Globus pallidus (tissue), 1 donor: ENCODE measurements around the gene LRRC2.
"Not testable (repeated sequence)": the region's sequence is repeated elsewhere in the genome, so short reads cannot be mapped to it uniquely, and the experiment has no call there.

Experiments
- DNase-seq: peaks from one replicate; pipeline ENCODE4 v3.0.0-alpha.2; 2015; ENCODE audit warnings: low spot score

LRRC2 gene, protein sequence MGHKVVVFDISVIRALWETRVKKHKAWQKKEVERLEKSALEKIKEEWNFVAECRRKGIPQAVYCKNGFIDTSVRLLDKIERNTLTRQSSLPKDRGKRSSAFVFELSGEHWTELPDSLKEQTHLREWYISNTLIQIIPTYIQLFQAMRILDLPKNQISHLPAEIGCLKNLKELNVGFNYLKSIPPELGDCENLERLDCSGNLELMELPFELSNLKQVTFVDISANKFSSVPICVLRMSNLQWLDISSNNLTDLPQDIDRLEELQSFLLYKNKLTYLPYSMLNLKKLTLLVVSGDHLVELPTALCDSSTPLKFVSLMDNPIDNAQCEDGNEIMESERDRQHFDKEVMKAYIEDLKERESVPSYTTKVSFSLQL

DNA sequence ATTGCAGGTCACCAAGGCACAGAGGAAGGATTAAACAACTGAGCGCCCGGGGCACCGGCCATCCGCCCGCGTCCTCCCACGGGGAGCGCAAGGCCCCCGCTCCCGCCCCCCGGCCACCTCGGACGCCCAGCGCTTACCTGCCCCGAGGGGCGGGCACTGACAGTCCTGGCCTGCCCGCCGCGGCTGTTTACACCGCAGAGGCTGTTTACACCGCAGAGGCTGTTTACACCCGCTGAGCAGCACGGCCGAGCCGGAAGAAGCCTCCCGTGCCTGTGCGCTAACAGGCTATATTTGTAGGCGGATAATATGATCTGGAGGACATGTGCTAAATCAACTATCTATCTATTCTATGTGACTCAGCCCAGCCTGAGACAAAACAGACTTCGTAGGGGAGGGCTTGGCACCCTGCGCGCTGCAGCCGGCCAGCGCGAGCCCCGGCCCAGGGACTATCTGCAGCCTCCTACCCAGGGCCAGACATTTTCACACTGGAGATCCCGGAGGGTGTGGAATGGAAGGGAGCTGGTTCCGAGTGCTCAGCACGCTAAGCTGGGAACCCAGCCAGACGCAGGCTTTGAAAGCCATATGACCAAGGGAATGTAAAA is at the start of gene LRRC2:
LRRC2 (minus strand) TSS at position 263 of the 602 bp plus-strand sequence. CDS start 14,711 bp downstream, outside the sequence.
- no peak for DNase-seq

DNA sequence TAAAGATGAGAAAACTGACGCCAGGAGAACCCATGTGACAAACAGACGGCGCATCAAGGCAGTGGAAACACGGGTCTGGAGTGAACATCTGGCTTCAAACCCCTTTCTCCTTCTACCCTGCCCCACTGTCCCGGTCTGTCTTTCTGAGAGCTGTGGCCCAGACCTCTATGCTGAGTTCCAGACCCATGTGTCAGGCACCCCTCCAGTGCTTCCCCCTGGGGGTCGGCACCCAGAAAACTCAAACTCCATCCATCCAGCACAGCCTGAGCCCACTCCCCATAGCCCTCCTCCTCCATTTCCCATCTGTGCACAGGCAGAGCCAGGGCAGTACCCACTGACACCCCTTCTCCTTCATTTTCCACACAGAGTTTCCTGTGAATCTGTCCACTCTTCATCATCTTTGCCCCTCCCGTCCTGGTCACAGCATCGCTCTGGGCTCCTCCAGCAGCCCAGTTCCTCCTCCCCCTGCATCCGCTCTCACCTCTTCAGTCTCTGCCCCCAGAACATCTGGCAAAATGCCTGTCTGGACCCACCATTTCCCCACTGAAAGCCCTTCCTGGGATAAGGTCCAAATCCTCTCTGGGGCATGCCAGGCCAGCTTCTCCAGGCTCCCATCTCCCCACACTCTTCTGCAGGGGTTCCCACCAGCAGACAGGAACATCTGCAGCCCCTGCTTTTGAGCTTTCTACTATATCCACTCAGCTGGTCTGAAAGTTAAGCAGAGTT is 49.1 kb upstream of the LRRC2 start:
- DNase-seq = no peak

DNA sequence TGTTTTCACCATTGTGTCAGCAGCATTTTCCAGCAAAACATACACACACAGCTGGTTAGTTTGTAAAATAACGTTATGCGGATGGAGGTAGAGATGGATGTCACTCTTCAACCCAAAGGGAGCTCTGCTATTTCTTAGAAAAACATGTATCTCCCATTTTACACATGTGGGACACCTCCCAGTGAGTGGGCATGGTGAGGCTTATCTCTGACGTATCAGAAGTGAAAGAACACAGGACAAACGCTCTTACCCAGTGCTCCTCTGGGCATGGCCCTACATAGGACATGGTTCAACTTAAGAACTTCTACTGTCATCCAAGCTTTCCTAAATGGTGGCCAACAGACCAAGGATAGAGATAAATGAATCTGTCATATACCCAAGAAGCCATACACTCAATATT is 48.3 kb upstream of the LRRC2 start:
- DNase-seq = no peak

DNA sequence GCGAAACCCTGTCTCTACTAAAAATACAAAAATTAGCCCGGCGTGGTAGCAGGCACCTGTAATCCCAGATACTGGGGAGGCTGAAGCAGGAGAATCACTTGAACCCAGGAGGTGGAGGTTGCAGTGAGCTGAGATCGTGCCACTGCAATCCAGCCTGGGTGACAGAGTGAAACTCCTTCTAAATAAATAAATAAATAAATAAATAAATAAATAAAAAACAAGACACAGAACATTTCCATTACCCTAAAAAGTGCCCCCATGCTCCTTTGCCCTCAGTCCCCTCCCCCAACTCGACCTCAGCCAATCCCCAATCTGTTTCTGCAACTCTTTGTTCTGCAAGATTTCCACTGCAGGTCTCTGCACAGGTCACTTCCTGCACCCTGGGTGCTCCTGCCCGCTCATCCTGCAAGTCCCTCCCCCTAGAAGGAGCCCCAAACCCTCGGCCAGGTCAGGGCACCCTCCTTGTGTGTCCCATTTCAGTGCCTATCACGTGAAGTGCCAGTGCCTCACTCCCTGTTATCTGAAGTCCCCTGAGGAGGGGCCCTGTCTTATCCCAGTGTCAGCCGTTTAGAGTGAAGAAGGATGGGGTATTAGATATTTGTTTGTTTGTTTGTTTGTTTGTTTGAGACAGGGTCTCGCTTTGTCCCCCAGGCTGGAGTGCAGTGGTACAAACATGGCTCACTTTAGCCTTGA is 47.4 kb upstream of the LRRC2 start:
- DNase-seq = no peak

DNA sequence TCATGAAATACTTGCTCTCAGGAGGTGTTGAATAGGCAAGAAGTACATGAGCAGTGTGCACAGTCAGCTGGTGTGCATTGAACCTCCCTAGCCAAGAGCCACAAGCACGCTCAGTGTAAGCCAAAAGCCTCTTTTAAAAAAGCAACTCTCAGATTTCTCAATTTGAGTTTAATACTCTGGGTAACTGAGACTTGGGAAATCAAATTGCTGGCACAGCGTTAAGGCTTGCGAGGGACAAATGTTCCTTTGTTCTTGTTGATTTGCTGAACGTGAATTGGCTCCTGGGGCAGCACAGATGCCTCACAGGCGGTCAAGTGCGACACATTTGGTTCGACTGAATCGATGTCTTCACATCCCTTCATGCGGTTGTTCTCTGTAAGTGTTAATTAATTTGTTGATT is 46.2 kb upstream of the LRRC2 start, which contains the start of gene FAM240A:
FAM240A (plus strand) TSS at position 202 of the 400 bp plus-strand sequence; CDS start at position 361, 159 bp downstream.
- DNase-seq = peak; percentile 49

GRCh38 chr3:46609944-46610722 is 44.0 kb upstream of the LRRC2 start:
- no peak for DNase-seq

DNA sequence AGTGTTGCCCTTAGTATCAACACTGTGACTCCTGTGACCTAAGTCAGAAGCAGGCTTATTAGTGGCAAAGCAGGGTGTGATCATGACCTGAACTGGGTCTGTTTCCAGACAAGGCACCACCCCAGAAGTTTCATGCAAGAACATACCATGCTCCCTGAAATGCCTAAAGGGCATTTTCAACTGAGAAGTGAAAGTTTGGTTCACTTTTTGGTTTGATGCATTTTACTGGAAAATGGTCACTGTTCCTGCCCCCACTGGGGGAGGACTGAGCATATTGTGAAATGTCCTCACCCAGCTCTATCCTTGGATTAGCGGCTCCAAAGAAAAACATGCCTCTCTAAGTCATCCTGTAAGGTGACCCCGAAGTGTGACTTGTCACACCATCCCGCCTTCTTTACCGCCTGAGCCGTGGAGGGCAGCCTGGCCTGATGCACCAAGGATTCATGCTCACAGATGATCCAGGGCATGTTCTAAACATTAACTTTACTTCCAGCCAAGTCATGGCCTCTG is 43.2 kb upstream of the LRRC2 start:
- DNase-seq = no peak

- no peak for DNase-seq
These were observed 41.5 kb upstream of the LRRC2 start for GRCh38 chr3:46607603-46608028.

- DNase-seq = no peak
These were observed 38.0 kb upstream of the LRRC2 start for GRCh38 chr3:46604127-46604526.

- DNase-seq = no peak
These were observed 37.4 kb upstream of the LRRC2 start for GRCh38 chr3:46603446-46604046.

- DNase-seq = no peak
These were observed 33.5 kb upstream of the LRRC2 start for GRCh38 chr3:46599590-46599989.

DNA sequence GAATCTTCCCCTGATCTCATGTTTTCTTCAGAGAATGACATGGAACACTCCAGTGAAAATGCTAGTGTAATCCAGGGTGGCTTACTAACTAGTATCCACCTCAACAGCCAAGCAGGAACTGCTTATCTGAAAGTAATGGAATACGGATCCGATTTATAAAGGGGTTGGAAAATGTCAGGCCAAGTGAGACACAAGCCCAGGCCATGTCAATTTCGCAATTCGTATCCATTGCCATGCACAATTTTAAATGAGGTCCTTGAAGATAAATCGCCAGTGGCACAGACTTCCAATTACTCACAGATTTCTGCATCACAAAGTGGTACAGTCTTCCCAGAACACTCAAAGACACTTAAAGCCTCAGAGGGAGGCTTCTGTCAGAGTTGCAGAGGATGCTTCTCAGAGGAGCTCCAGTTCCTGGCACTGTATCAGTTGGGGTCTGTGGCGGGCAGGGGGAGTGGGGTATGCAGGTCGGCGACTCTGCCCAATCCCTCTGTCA is 29.8 kb upstream of the LRRC2 start:
- DNase-seq = no peak

DNA sequence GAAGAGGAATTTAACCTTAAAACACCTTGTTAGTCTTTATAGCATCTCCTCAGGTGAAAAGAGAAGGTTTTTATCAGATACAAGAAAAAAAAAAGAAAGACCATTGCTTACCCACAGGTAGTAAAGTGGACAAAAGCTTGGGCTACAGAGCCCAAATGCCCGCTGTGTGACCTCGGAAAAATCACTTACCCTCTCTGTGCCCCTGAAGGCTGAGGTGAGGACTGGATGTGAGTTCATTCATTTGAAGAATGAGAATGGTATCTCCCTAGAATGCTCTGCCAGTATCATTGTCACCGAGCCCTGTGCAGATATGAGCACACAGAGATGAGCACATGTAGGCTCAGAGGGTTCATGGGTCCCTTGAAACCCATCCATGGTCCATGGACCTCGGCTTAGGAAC is 28.6 kb upstream of the LRRC2 start:
- no peak for DNase-seq

- no peak for DNase-seq
These were observed 27.9 kb upstream of the LRRC2 start for GRCh38 chr3:46593979-46594378.

DNA sequence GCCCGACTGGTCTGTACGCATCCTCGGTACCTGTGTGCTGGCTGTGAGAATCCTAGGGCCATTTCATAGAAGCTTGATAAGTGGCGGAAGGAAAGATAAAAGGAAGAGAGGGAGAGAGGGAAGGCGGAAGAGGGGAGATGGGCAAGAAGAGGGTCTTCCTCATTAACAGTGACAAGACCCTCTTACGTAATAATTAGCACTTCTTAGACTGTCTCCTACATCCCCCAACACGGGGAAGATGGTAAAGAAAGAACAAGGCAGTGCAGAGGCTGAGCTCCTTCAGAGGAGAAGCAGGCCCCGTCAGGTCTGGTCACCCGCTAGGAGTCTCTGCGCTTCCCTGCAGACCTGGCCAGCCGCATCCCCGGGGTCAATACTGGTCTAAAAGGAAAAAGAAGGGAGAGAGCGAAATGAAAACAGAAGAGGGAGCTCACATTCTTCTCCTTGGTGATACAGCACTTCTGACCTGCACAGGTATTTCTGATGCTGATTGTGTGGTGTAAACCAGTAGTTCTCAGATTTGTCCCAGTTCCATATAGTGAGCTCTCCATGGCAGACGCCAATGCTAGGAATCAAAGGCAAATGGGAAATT is 27.3 kb upstream of the LRRC2 start:
- DNase-seq = no peak

DNA sequence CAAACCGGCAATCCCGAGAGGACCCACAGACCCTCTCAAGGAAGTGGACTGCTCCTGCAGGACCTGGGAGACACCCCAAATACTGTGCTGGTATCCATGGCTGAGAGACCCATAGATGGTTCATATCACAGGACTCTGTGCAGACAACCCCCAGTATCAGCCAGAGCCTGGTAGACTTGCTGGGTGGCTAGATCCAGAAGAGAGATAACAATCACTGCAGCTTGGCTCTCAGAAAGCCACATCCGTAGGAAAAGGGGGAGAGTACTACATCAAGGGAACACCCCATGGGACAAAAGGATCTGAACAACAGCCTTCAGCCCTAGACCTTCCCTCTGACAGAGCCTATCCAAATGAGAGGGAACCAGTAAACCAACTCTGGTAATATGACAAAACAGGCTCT is 21.2 kb upstream of the LRRC2 start:
- DNase-seq = not testable (repeated sequence)

DNA sequence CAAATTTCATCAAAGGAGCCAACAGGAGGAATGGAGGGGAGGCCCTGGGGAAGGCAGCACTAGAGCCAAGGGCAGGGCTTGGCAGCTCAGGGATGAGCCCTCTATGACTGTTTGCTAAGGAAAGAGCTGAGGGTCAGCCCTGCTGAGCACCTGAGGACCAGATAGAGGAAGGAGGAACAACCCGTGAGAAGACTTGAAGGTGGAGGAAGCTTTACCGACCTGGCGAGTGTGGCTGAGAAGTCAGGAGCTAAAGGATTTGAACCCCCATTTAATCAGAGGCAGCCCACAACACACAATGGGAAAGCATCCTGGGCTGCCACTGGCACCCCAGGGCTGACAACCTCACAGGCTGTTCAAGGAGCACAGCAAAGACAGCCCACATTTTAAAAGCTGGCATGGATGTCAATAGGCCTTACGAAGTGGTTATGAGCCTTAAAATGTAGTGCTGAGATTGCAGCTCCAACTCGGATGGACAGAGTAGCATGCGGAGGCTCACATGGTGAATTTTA is 20.7 kb upstream of the LRRC2 start:
- no peak for DNase-seq

GRCh38 chr3:46585799-46586693 is 19.9 kb upstream of the LRRC2 start:
- DNase-seq = no peak
